HepG2 (cell line): Measurements from ENCODE around the gene NLRP13. TPM values are rescaled to one million over a fixed set of nuclear protein-coding genes. Genes with fewer than 3 reads are reported as not detected.

Source experiments
- ATAC-seq: fragments of 200-7000 bp; cut with Tn5 transposase; 3 replicates; pipeline ENCODE4 v1.9.1; 2020; ENCODE audit warnings: mild to moderate bottlenecking, moderate library complexity
- BruUV-seq: library from RNA; stranded (reverse); fragments of 400-500 nt; replicated peaks from 2 replicates; lab custom pipeline; 2021; lab: Mats Ljungman, UMichigan
- CTCF ChIA-PET: fragments of 300-600 bp; formaldehyde crosslinking; extraction: SDS; loops from one replicate; lab custom pipeline; 2021; ENCODE audit warnings: low total read pairs, inconsistent platforms, low intra/inter-chr PET ratio; lab: Yijun Ruan, JAX
- POLR2A ChIA-PET: fragments of 350-600 bp; sonication (Branson Sonifier 250); formaldehyde crosslinking; loops from one replicate; lab custom pipeline; 2020; ENCODE audit warnings: antibody characterized with exemption, inconsistent platforms; lab: Yijun Ruan, JAX
- DNase-seq: peaks from one replicate; pipeline ENCODE4 v3.0.0-alpha.2; 2015; ENCODE audit warnings: low spot score
- FAIRE-seq: peaks from 3 replicates; lab custom pipeline; 2011; peaks lifted over from hg19 to GRCh38; lab: Jason Lieb, UNC
- H2AFZ ChIP-seq: one replicate; pipeline ENCODE4 v1.6.1; 2011; ENCODE audit warnings: low read length, inconsistent platforms
- H3K27ac ChIP-seq: fragments of 300-600 bp; 3 replicates; pipeline ENCODE4 v1.8.0; 2011; ENCODE audit warnings: mixed run types, mild to moderate bottlenecking, mixed read lengths, low read length, inconsistent platforms; ENCODE audit not compliant: insufficient read depth; ENCODE audit errors: extremely low read length
- H3K27me3 ChIP-seq, 2 experiments: fragments of 200-600 bp in 1 of 2; 2 replicates in 1 of 2; 3 replicates in 1 of 2; pipeline versions ENCODE4 v1.6.0 to v1.8.0; 2011; ENCODE audit warnings: low read length in 2 of 2, mild to moderate bottlenecking in 2 of 2, moderate library complexity in 2 of 2, inconsistent platforms in 1 of 2; ENCODE audit not compliant: insufficient read depth in 2 of 2, control insufficient read depth in 1 of 2
- H3K36me3 ChIP-seq, 2 experiments: fragments of 200-600 bp in 1 of 2; replicated peaks in 1 of 2; 2 replicates in 1 of 2; 3 replicates in 1 of 2; pipeline versions ENCODE4 v1.5.1 to v1.8.0; 2011; ENCODE audit warnings: low read length in 2 of 2, inconsistent platforms in 1 of 2; ENCODE audit not compliant: insufficient read depth in 2 of 2, control insufficient read depth in 1 of 2
- H3K4me1 ChIP-seq: 2 replicates; pipeline ENCODE4 v1.5.1; 2012; ENCODE audit warnings: low read length, inconsistent platforms; ENCODE audit not compliant: insufficient read depth
- H3K4me2 ChIP-seq: 2 replicates; pipeline ENCODE4 v1.6.0; 2011; ENCODE audit warnings: low read depth, low read length, inconsistent platforms
- H3K4me3 ChIP-seq, 3 experiments: fragments of 200-600 bp in 1 of 3; sonication (generic), shearing (Covaris generic) in 1 of 3; replicated peaks in 1 of 3; 2 replicates each; pipeline ENCODE4 v1.5.1; 2011 to 2016; ENCODE audit warnings: low read length in 3 of 3, inconsistent platforms in 2 of 3, low read depth in 2 of 3, mild to moderate bottlenecking in 2 of 3, control low read depth in 1 of 3, mixed read lengths in 1 of 3; ENCODE audit not compliant: insufficient read depth in 1 of 3
- H3K79me2 ChIP-seq: one replicate; pipeline ENCODE4 v1.6.1; 2011; ENCODE audit warnings: low read length, inconsistent platforms; ENCODE audit not compliant: insufficient read depth
- H3K9ac ChIP-seq: 2 replicates; pipeline ENCODE4 v1.6.0; 2011; ENCODE audit warnings: mild to moderate bottlenecking, low read depth, low read length, inconsistent platforms; ENCODE audit not compliant: insufficient read depth
- H3K9me3 ChIP-seq: 2 replicates; pipeline ENCODE4 v1.5.1; 2012; ENCODE audit warnings: mild to moderate bottlenecking, low read length
- H4K20me1 ChIP-seq: 2 replicates; pipeline ENCODE4 v1.6.0; 2011; ENCODE audit warnings: inconsistent platforms, mild to moderate bottlenecking, low read length, moderate library complexity; ENCODE audit not compliant: insufficient read depth
- BCL3 ChIP-seq: sonication (generic); formaldehyde crosslinking; IDR thresholded peaks from 2 replicates; pipeline ENCODE4 v1.5.1; 2020; ENCODE audit warnings: mild to moderate bottlenecking, missing genetic modification reagents, moderate library complexity
- MYNN ChIP-seq: sonication (generic); formaldehyde crosslinking; IDR thresholded peaks from 2 replicates; pipeline ENCODE4 v1.4.0; 2020; ENCODE audit warnings: mild to moderate bottlenecking, low read depth, missing genetic modification reagents
- NBN ChIP-seq: fragments of 450-650 bp; conservative IDR thresholded peaks from 2 replicates; pipeline ENCODE4 v1.6.1; 2017
- NFIB ChIP-seq: sonication (generic); formaldehyde crosslinking; IDR thresholded peaks from 2 replicates; pipeline ENCODE4 v1.9.0; 2021; ENCODE audit warnings: missing genetic modification reagents, mild to moderate bottlenecking, borderline replicate concordance
- ONECUT2 ChIP-seq: sonication (generic); formaldehyde crosslinking; IDR thresholded peaks from 2 replicates; pipeline ENCODE4 v1.4.0; 2020; ENCODE audit warnings: missing genetic modification reagents
- TFDP1 ChIP-seq: IDR thresholded peaks from 2 replicates; pipeline ENCODE4 v1.6.1; 2016; ENCODE audit warnings: missing compliant biosample characterization, missing genetic modification reagents, borderline replicate concordance
- THAP11 ChIP-seq: IDR thresholded peaks from 2 replicates; pipeline ENCODE4 v1.6.1; 2016; ENCODE audit warnings: missing biosample characterization, missing genetic modification reagents
- ZBTB3 ChIP-seq: sonication (generic); formaldehyde crosslinking; IDR thresholded peaks from 2 replicates; pipeline ENCODE4 v1.4.0; 2020; ENCODE audit warnings: low read depth, mild to moderate bottlenecking, moderate library complexity, missing genetic modification reagents, borderline replicate concordance
- ZNF331 ChIP-seq: sonication (generic); formaldehyde crosslinking; IDR thresholded peaks from 2 replicates; pipeline ENCODE4 v1.4.0; 2020; ENCODE audit warnings: missing genetic modification reagents
- ZNF337 ChIP-seq: sonication (generic); formaldehyde crosslinking; IDR thresholded peaks from 2 replicates; pipeline ENCODE4 v1.5.1; 2020; ENCODE audit warnings: missing genetic modification reagents, low read depth, mild to moderate bottlenecking, borderline replicate concordance
- ZNF737 ChIP-seq: sonication (generic); formaldehyde crosslinking; IDR thresholded peaks from 2 replicates; pipeline ENCODE4 v1.5.0; 2020; ENCODE audit warnings: missing genetic modification reagents, mild to moderate bottlenecking, borderline replicate concordance
- WGBS: methylation state at CpG from one replicate; pipeline ENCODE4 v1.1.6; 2017; ENCODE audit warnings: low lambda C conversion rate; 5-methylcytosine and 5-hydroxymethylcytosine counted together
- in situ Hi-C: cut with HindIII; loops from 2 replicates; pipeline ENCODE4 v1.10.0; 2017; ENCODE audit warnings: low pct_unique_long_range_greater_than_20kb; ENCODE audit not compliant: extremely low pct_ligation_motif_present
- intact Hi-C: fragments of 100-400 bp; cut with micrococcal nuclease; formaldehyde crosslinking; loops from one replicate; pipeline ENCODE4 v1.10.0; 2022; ENCODE audit not compliant: unreplicated experiment
- polyA plus RNA-seq, 8 experiments: library from polyadenylated mRNA; depleted of rRNA in 3 of 8; stranded (reverse) in 7 of 8; unstranded in 1 of 8; fragments of >200 nt; fragmentation: Illumina TruSeq in 4 of 8; extraction: Trizol in 4 of 8; gene quantifications; 2 replicates each; pipeline versions ENCODE4 v1.2.1 to v1.2.3, GENCODE V29; 2011 to 2016; ENCODE audit warnings: low read depth in 4 of 8, missing spikeins in 1 of 8, mixed read lengths in 1 of 8; ENCODE audit not compliant: insufficient read depth in 1 of 8
- total RNA-seq, 5 experiments: library from RNA; depleted of rRNA; stranded (reverse); fragments of >200 nt; fragmentation: Illumina TruSeq; extraction: Trizol; gene quantifications; 2 replicates each; pipeline ENCODE4 v1.2.3, GENCODE V29; 2016; ENCODE audit warnings: low read depth in 1 of 5
- TF ChIP-seq, protein P1 (sequence below): sonication (generic); formaldehyde crosslinking; IDR thresholded peaks from 2 replicates; pipeline ENCODE4 v1.4.0; 2020; ENCODE audit warnings: missing genetic modification reagents
- TF ChIP-seq, protein P2 (sequence below): sonication (generic); formaldehyde crosslinking; IDR thresholded peaks from 2 replicates; pipeline ENCODE4 v1.5.0; 2020; ENCODE audit warnings: mild to moderate bottlenecking, missing genetic modification reagents, borderline replicate concordance
- TF ChIP-seq, protein P3 (sequence below): sonication (generic); formaldehyde crosslinking; IDR thresholded peaks from 2 replicates; pipeline ENCODE4 v1.5.1; 2020; ENCODE audit warnings: missing genetic modification reagents, mild to moderate bottlenecking, borderline replicate concordance

The NLRP13 gene
- total and polyA plus RNA-seq, 2 of the 13 experiments (the other 11 are each of a cell fraction or from before 2014, with no cell fraction given) = not detected

GRCh38 chr19:55939206-55939605, 7.1 kb upstream of the NLRP13 start:
- TF ChIP-seq ZNF337 (CRISPR knock-in tag) (no peak), BCL3 (CRISPR knock-in tag) (no peak), ZNF331 (no peak)
- Histone ChIP-seq H3K79me2 (no peaks in the 10 kb centered on the region), H3K9me3 (no peaks in the 10 kb centered on the region), H3K27ac (no peak overlapping the region), H3K4me3 (no peak overlapping the region), H3K4me2 (no peak overlapping the region), H3K4me1 (no peaks in the 10 kb centered on the region), H4K20me1 (no peaks in the 10 kb centered on the region), H3K9ac (no peak overlapping the region), H3K27me3 (peaks cover under 1 to 11% of the 10 kb centered on the region in 2 experiments), H2AFZ (no peak overlapping the region), H3K36me3 (no peaks in the 10 kb centered on the region)
- in situ Hi-C loops = no loop called here
- 19% methylated on average over 7 of the region's 7 CpGs for WGBS
- no peak for ATAC-seq
- ChIA-PET POLR2A (no interaction called here), CTCF (no interaction called here)
- no TSS peak for BruUV-seq
- no peak for FAIRE-seq
- intact Hi-C loops = no loop called here
- no peak for DNase-seq

DNA sequence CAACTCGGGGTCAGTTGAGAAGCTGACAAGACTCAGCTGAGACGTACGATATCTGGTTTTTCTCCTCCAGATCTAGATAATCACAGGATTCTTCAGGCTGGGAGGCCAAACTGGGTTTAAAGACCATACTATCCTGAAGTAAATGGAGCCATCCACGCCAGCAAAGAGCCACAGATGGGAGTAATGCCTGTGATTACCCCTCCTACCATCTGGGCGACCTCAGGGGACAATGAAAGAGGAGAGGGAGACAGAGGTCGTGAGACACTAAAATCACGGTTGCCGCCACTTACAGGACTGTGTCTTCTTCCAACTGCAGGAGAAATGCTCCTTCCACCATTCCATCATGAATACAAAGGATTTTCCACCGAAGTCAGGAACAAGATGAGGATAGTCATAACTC, 3.1 kb upstream of the NLRP13 start:
- BruUV-seq = no TSS peak
- 15% methylated on average over 9 of the region's 9 CpGs for WGBS
- no peaks in the 10 kb centered on the region for H3K79me2 ChIP-seq
- POLR2A ChIA-PET = no interaction called here
- no peak overlapping the region for H3K4me3 ChIP-seq
- no peak overlapping the region for H3K27ac ChIP-seq
- H4K20me1 ChIP-seq = no peaks in the 10 kb centered on the region
- H3K9ac ChIP-seq = no peak overlapping the region
- peaks cover 1 to 24% of the 10 kb centered on the region in 2 experiments for H3K27me3 ChIP-seq
- DNase-seq = no peak
- no peaks in the 10 kb centered on the region for H3K36me3 ChIP-seq
- no peak for ATAC-seq
- no peak for FAIRE-seq
- no peaks in the 10 kb centered on the region for H3K4me1 ChIP-seq
- CTCF ChIA-PET = no interaction called here
- H3K4me2 ChIP-seq = no peak overlapping the region
- H3K9me3 ChIP-seq = no peaks in the 10 kb centered on the region
- intact Hi-C loops = no loop called here
- H2AFZ ChIP-seq = no peak overlapping the region
- in situ Hi-C loops = no loop called here
- TF ChIP-seq TFDP1 (no peak), ZNF737 (CRISPR knock-in tag) (no peak), THAP11 (no peak), NFIB (no peak), MYNN (CRISPR knock-in tag) (no peak), NBN (no peak), ZBTB3 (CRISPR knock-in tag) (no peak), ONECUT2 (CRISPR knock-in tag) (no peak)
- TF ChIP-seq, protein P1, sequence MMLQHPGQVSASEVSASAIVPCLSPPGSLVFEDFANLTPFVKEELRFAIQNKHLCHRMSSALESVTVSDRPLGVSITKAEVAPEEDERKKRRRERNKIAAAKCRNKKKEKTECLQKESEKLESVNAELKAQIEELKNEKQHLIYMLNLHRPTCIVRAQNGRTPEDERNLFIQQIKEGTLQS (CRISPR knock-in tag) = no peak
- TF ChIP-seq, protein P2, sequence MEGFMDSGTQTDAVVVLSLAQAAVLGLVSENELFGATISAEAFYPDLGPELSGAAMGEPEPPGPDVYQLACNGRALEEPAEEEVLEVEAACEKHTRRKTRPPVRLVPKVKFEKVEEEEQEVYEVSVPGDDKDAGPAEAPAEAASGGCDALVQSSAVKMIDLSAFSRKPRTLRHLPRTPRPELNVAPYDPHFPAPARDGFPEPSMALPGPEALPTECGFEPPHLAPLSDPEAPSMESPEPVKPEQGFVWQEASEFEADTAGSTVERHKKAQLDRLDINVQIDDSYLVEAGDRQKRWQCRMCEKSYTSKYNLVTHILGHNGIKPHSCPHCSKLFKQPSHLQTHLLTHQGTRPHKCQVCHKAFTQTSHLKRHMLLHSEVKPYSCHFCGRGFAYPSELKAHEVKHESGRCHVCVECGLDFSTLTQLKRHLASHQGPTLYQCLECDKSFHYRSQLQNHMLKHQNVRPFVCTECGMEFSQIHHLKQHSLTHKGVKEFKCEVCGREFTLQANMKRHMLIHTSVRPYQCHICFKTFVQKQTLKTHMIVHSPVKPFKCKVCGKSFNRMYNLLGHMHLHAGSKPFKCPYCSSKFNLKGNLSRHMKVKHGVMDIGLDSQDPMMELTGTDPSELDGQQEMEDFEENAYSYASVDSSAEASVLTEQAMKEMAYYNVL (CRISPR knock-in tag) = no peak
- TF ChIP-seq, protein P3, sequence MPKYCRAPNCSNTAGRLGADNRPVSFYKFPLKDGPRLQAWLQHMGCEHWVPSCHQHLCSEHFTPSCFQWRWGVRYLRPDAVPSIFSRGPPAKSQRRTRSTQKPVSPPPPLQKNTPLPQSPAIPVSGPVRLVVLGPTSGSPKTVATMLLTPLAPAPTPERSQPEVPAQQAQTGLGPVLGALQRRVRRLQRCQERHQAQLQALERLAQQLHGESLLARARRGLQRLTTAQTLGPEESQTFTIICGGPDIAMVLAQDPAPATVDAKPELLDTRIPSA = no peak
